K562 (cell line): ENCODE measurements around the gene GRM3.

Experiments used
- ATF2 ChIP-seq: sonication (generic); formaldehyde crosslinking; IDR thresholded peaks from 2 replicates; pipeline ENCODE4 v1.8.1; 2022; ENCODE audit warnings: missing genetic modification reagents
- CEBPB ChIP-seq: fragments of 450-650 bp; IDR thresholded peaks from 2 replicates; pipeline ENCODE4 v1.6.1; 2016; ENCODE audit warnings: missing genetic modification characterization, missing compliant biosample characterization
- CTCF ChIP-seq, 3 experiments: IDR thresholded peaks in 2 of 3; conservative IDR thresholded peaks in 1 of 3; 2 replicates each; pipeline ENCODE4 v1.5.1; 2011 to 2012; ENCODE audit warnings: low read length in 3 of 3, mild to moderate bottlenecking in 3 of 3, control low read depth in 2 of 3, improper control_type of control experiment in 1 of 3, inconsistent platforms in 1 of 3, low read depth in 1 of 3, mixed read lengths in 1 of 3, moderate library complexity in 1 of 3; ENCODE audit not compliant: insufficient read depth in 2 of 3
- DLX4 ChIP-seq: fragments of 250-450 bp; sonication (Bioruptor Pico); IDR thresholded peaks from 2 replicates; pipeline ENCODE4 v1.6.1; 2021; ENCODE audit warnings: mild to moderate bottlenecking
- FOXJ3 ChIP-seq: sonication (generic); formaldehyde crosslinking; IDR thresholded peaks from 2 replicates; pipeline ENCODE4 v1.4.0; 2020; ENCODE audit warnings: mild to moderate bottlenecking, missing genetic modification reagents
- FOXM1 ChIP-seq, 2 experiments: fragments of 450-650 bp in 1 of 2; sonication (generic) in 1 of 2; formaldehyde crosslinking in 1 of 2; IDR thresholded peaks; 2 replicates each; pipeline versions ENCODE4 v1.6.1 to v1.9.0; 2017 to 2022; ENCODE audit warnings: low read depth in 2 of 2, mild to moderate bottlenecking in 2 of 2, missing genetic modification reagents in 1 of 2, moderate library complexity in 1 of 2
- HMGXB4 ChIP-seq: sonication (generic); formaldehyde crosslinking; IDR thresholded peaks from 2 replicates; pipeline ENCODE4 v1.8.1; 2023; ENCODE audit warnings: mild to moderate bottlenecking, missing genetic modification reagents
- POLR2A ChIP-seq: fragments of 450-650 bp; conservative IDR thresholded peaks from 2 replicates; pipeline ENCODE4 v1.6.1; 2016
- POLR2H ChIP-seq: IDR thresholded peaks from 2 replicates; pipeline ENCODE4 v1.6.1; 2016; ENCODE audit warnings: missing genetic modification characterization, low read depth, mild to moderate bottlenecking, control low read depth, missing compliant biosample characterization, moderate library complexity
- TCF7 ChIP-seq: sonication (generic); IDR thresholded peaks from 2 replicates; pipeline ENCODE4 v1.6.1; 2016; ENCODE audit warnings: antibody characterized with exemption, borderline replicate concordance
- ZC3H11A ChIP-seq: IDR thresholded peaks from 2 replicates; pipeline ENCODE4 v1.6.1; 2012; ENCODE audit warnings: low read depth, low read length, improper control_type of control experiment
- ZFPM2 ChIP-seq: fragments of 250-450 bp; sonication (Bioruptor Pico); IDR thresholded peaks from 2 replicates; pipeline ENCODE4 v1.5.1; 2022; ENCODE audit warnings: mild to moderate bottlenecking
- ZNF324 ChIP-seq: fragments of 250-450 bp; sonication (Bioruptor Pico); IDR thresholded peaks from 2 replicates; pipeline ENCODE4 v1.4.0; 2020; ENCODE audit warnings: mild to moderate bottlenecking

- no peak for TF ChIP-seq CTCF (IDR thresholded peaks at IDR 0.05 in 2 of 3, conservative IDR thresholded peaks at IDR 0.05 in 1 of 3; ENCODE audit: insufficient read depth in 2 of 3, low read depth in 1 of 3, low read length in 3 of 3)
- TF ChIP-seq HMGXB4 = no peak
- no peak for TF ChIP-seq ZNF324
- no peak for TF ChIP-seq TCF7
- TF ChIP-seq POLR2A = no peak
- TF ChIP-seq ZC3H11A = no peak
- no peak for TF ChIP-seq CEBPB (tag)
- TF ChIP-seq FOXM1 (IDR thresholded peaks at IDR 0.05; ENCODE audit: low read depth) = no peak
- no peak for TF ChIP-seq FOXM1 (CRISPR knock-in tag; IDR thresholded peaks at IDR 0.05; ENCODE audit: low read depth)
- no peak for TF ChIP-seq POLR2H (tag)
- no peak for TF ChIP-seq ZFPM2 (CRISPR knock-in tag)
- no peak for TF ChIP-seq ATF2 (CRISPR knock-in tag)
- no peak for TF ChIP-seq DLX4 (CRISPR knock-in tag)
- TF ChIP-seq FOXJ3 (CRISPR knock-in tag) = no peak
These were observed 116.5 kb downstream of the GRM3 start for GRCh38 chr7:86760236-86760635.
